ENCODE results near the gene TENT4B.
"Not testable (repeated sequence)": the region's sequence is repeated elsewhere in the genome, so short reads cannot be mapped to it uniquely, and the experiment has no call there.

TENT4B gene
- 44.6 to 112 (median 59.1) reads per million in 9 experiments for total RNA-seq

GRCh38 chr16:50152807-50153595, at the start of gene TENT4B:
TENT4B (plus strand) TSS chr16:50153306; CDS start chr16:50153622, 316 bp downstream.
- no peaks in the 10 kb centered on the region for H3K9me3 Mint-ChIP-seq
- no peaks in the 10 kb centered on the region for H3K27me3 Mint-ChIP-seq
- peak within 1 kb of the TSS; percentile 89 to 98 for H3K27ac Mint-ChIP-seq
- DNase-seq (peak; percentile 86 to 90 (median 87)), ATAC-seq (replicated peaks) (peak; percentile 67)
- H3K4me1 Mint-ChIP-seq (ENCODE audit: low read depth in 2 of 2) = peaks cover 23 to 29% of the 10 kb centered on the region in 2 donors
- H3K4me3 Mint-ChIP-seq = peak within 1 kb of the TSS; percentile 91 to 93
- H3K36me3 Mint-ChIP-seq (ENCODE audit: insufficient read depth) = peaks cover 45% of the 10 kb centered on the region

DNA sequence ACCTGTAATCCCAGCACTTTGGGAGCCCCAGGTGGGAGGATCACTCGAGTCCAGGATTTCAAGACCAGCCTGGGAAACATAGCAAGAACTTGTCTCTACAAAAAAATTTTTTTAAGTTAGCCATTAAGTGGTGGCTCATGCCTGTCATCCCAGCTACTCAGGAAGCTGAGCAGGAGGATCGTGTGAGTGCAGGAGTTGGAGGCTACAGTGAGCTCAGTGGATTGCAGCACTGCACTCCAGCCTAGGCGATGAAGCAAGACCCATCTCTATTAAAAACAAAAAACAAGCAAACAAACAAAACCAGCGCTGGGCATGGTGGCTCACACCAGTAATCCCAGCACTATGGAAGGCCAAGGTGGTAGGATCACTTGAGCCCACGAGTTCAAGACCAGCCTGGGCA, 49.3 kb upstream of the TENT4B start:
- no peak for DNase-seq
- Mint-ChIP-seq H3K4me3 (no peak overlapping the region), H3K9me3 (no peaks in the 10 kb centered on the region), H3K36me3 (ENCODE audit: insufficient read depth) (peaks cover 50% of the 10 kb centered on the region), H3K27ac (no peak overlapping the region), H3K27me3 (no peaks in the 10 kb centered on the region), H3K4me1 (ENCODE audit: low read depth in 2 of 2) (no peaks in the 10 kb centered on the region)
- ATAC-seq (replicated peaks) = no peak

DNA sequence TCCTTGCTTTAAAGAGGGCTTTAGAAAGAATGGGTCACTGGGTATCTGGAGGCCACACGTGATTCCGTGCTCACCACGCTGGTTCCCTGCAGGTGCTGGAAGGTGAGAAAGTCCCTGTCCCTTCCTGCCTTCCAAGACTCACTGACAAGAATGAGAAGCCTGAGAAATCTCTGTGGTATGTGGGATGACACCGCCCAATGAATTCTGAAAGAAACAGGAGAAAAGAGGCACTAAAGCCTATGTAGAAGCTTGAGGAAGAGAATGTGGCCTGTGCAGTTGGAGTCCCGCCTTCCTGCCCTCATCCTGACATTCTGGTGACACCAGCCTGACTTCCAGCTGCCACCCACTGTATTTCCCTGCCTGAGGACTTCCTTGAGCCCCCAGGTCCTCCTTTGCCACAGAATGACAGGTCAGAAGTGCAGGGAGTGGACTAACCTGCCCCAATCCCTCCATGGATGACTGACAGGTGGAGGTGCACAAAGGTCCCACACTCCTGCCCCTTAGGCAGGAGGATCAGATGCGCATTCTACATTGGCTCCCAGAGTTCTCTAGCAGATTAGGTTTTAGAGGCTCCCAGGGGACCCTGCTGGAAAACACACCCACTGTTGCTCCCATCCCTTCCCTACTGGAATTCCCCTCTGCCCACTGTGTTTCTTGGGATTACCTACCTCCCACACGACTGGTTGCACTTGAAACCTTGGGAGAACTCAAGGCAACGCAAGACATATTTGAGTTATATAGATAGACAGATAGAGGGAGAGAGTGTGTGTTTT, 38.6 kb upstream of the TENT4B start:
- ATAC-seq (replicated peaks) (no peak), DNase-seq (no peak)
- Mint-ChIP-seq H3K9me3 (no peaks in the 10 kb centered on the region), H3K4me1 (ENCODE audit: low read depth in 2 of 2) (no peaks in the 10 kb centered on the region), H3K36me3 (ENCODE audit: insufficient read depth) (no peaks in the 10 kb centered on the region), H3K27ac (no peak overlapping the region), H3K4me3 (no peak overlapping the region), H3K27me3 (no peaks in the 10 kb centered on the region)

GRCh38 chr16:50120711-50121110, 32.4 kb upstream of the TENT4B start:
- no peak overlapping the region for H3K4me3 Mint-ChIP-seq
- no peak for ATAC-seq (replicated peaks)
- H3K9me3 Mint-ChIP-seq = no peaks in the 10 kb centered on the region
- no peaks in the 10 kb centered on the region for H3K27me3 Mint-ChIP-seq
- H3K27ac Mint-ChIP-seq = no peak overlapping the region
- no peak for DNase-seq
- H3K36me3 Mint-ChIP-seq (ENCODE audit: insufficient read depth) = no peaks in the 10 kb centered on the region
- peaks cover 0 to 5% of the 10 kb centered on the region in 2 donors for H3K4me1 Mint-ChIP-seq (ENCODE audit: low read depth in 2 of 2)

DNA sequence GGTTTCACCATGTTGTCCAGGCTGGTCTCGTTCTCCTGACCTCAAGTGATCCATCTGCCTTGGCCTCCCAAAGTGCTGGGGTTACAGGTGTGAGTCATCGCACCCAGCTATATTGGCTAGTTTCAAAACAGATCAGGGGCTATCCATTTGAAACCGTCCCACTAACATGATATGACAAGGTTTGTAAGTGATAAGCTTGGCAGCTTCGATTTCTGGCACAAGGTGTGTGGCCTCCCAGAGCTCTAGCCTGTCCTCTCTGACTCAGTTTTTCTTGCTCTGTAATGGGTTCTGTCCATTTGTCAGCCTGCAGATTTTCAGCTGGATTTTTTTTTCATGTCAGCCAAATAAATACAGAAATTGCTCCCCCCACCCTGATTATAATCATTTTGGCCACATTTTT, 31.8 kb upstream of the TENT4B start:
- ATAC-seq (replicated peaks) (no peak), DNase-seq (no peak)
- Mint-ChIP-seq H3K4me1 (ENCODE audit: low read depth in 2 of 2) (peaks cover 0 to 5% of the 10 kb centered on the region in 2 donors), H3K9me3 (no peaks in the 10 kb centered on the region), H3K27me3 (no peaks in the 10 kb centered on the region), H3K27ac (peak overlapping the region in 1 of 2 donors; percentile 11), H3K4me3 (no peak overlapping the region), H3K36me3 (ENCODE audit: insufficient read depth) (no peaks in the 10 kb centered on the region)

DNA sequence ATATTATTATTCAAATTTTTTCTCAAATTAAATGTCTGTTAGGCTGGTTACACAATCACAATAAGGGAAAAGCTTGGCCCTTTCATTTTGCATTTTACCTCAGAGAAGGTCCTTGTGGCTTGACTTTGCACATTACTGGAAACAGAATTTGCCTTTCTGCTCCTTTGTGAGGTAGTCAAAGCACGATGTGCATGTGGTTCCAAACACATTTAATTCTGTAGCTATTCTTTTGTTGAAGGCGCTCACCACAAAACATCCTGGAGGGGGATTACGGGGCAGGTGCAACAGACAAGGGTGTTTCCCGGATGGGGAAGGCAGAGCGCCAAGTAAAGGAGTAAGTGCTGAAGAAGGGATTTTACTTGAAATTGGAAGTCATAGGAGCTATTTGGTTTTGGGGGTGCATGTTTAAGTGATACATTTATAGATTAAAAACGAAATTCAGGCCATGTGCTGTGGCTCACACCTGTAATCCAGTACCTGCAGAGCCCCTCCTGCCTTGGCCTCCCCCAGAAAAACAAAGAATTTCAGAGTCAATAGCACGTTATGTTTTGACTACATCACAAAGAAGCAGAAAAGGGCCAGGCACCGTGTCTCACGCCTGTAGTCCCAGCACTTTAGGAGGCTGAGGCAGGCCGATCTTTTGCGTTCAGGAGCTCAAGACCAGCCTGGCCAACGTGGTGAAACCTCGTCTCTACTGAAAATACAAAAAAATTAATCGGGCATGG, 31.2 kb upstream of the TENT4B start:
- H3K4me3 Mint-ChIP-seq = no peak overlapping the region
- no peaks in the 10 kb centered on the region for H3K9me3 Mint-ChIP-seq
- H3K36me3 Mint-ChIP-seq (ENCODE audit: insufficient read depth) = no peaks in the 10 kb centered on the region
- no peaks in the 10 kb centered on the region for H3K27me3 Mint-ChIP-seq
- peaks cover 0 to 5% of the 10 kb centered on the region in 2 donors for H3K4me1 Mint-ChIP-seq (ENCODE audit: low read depth in 2 of 2)
- ATAC-seq (replicated peaks) (peak; percentile 59), DNase-seq (no peak)
- peak overlapping the region in 1 of 2 donors; percentile 11 for H3K27ac Mint-ChIP-seq

- Mint-ChIP-seq H3K27me3 (no peaks in the 10 kb centered on the region), H3K36me3 (ENCODE audit: insufficient read depth) (no peaks in the 10 kb centered on the region), H3K27ac (no peak overlapping the region), H3K4me3 (no peak overlapping the region), H3K9me3 (no peaks in the 10 kb centered on the region), H3K4me1 (ENCODE audit: low read depth in 2 of 2) (peaks cover 0 to 5% of the 10 kb centered on the region in 2 donors)
- no peak for DNase-seq
- no peak for ATAC-seq (replicated peaks)
Measured at GRCh38 chr16:50123417-50123816, 29.7 kb upstream of the TENT4B start.

- Mint-ChIP-seq H3K27me3 (peaks cover 0 to 7% of the 10 kb centered on the region in 2 donors), H3K9me3 (no peaks in the 10 kb centered on the region), H3K4me3 (no peak overlapping the region), H3K4me1 (ENCODE audit: low read depth in 2 of 2) (peaks cover 0 to 5% of the 10 kb centered on the region in 2 donors), H3K27ac (no peak overlapping the region), H3K36me3 (ENCODE audit: insufficient read depth) (no peaks in the 10 kb centered on the region)
- no peak for ATAC-seq (replicated peaks)
- DNase-seq = no peak
Measured at GRCh38 chr16:50124769-50125168, 28.3 kb upstream of the TENT4B start.

- H3K36me3 Mint-ChIP-seq (ENCODE audit: insufficient read depth) = no peaks in the 10 kb centered on the region
- H3K4me3 Mint-ChIP-seq = no peak overlapping the region
- peaks cover 0 to 7% of the 10 kb centered on the region in 2 donors for H3K27me3 Mint-ChIP-seq
- DNase-seq (no peak), ATAC-seq (replicated peaks) (no peak)
- no peaks in the 10 kb centered on the region for H3K9me3 Mint-ChIP-seq
- no peak overlapping the region for H3K27ac Mint-ChIP-seq
- peaks cover 0 to 5% of the 10 kb centered on the region in 2 donors for H3K4me1 Mint-ChIP-seq (ENCODE audit: low read depth in 2 of 2)
Measured at GRCh38 chr16:50126183-50126582, 26.9 kb upstream of the TENT4B start.

- not testable (repeated sequence) for ATAC-seq (replicated peaks); H3K9me3 Mint-ChIP-seq; H3K4me3 Mint-ChIP-seq; H3K36me3 Mint-ChIP-seq (ENCODE audit: insufficient read depth); DNase-seq; H3K27ac Mint-ChIP-seq; H3K4me1 Mint-ChIP-seq (ENCODE audit: low read depth in 2 of 2)
- peaks cover 0 to 12% of the 10 kb centered on the region in 2 donors for H3K27me3 Mint-ChIP-seq
Measured at GRCh38 chr16:50132571-50132970, 20.5 kb upstream of the TENT4B start.

DNA sequence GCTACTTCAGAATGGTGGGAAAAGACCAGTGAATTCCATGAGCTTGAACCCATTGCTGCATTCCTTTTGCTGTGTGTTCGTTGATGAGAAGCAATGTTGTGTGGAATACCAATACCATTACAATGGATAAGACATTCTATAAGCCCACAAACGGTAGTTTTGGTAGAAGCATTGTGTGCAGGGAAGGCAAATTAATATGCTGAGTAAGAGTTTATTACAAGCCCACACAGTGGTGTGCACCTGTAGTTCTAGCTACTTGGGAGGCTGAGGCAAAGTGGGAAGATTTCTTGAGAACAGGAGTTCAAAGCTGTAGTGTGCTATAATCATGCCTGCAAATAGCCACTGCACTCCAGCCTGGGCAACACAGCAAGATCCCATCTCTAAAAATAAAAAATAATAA, 19.9 kb upstream of the TENT4B start:
- Mint-ChIP-seq H3K4me3 (no peak overlapping the region), H3K27me3 (peaks cover 0 to 12% of the 10 kb centered on the region in 2 donors), H3K36me3 (ENCODE audit: insufficient read depth) (no peaks in the 10 kb centered on the region), H3K4me1 (ENCODE audit: low read depth in 2 of 2) (no peaks in the 10 kb centered on the region), H3K27ac (no peak overlapping the region), H3K9me3 (no peaks in the 10 kb centered on the region)
- ATAC-seq (replicated peaks) = no peak
- no peak for DNase-seq

DNA sequence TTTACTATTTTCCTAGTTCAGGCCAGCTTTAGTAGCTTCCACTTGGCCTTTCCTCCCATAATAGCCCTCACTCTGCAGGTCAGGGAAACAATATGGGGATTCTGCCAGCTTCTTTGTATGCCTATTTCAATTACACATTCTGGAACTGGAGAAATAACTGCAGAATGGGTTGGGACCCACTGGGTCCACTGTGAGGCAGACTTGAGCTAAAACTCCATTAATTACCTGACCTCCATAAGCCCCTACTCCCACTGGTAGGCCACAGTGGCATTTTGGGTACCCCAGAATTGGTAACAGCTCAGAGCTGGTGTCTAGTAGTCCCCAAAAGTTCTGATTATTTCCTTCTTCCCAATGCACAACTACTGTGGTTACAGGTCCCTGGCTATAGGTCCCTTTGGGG, 16.7 kb upstream of the TENT4B start:
- Mint-ChIP-seq H3K9me3 (no peaks in the 10 kb centered on the region), H3K4me3 (no peak overlapping the region), H3K4me1 (ENCODE audit: low read depth in 2 of 2) (no peaks in the 10 kb centered on the region), H3K27ac (no peak overlapping the region), H3K36me3 (ENCODE audit: insufficient read depth) (no peaks in the 10 kb centered on the region), H3K27me3 (peaks cover 0 to 5% of the 10 kb centered on the region in 2 donors)
- DNase-seq (no peak), ATAC-seq (replicated peaks) (peak; percentile 29)

- Mint-ChIP-seq H3K9me3 (no peaks in the 10 kb centered on the region), H3K36me3 (ENCODE audit: insufficient read depth) (no peaks in the 10 kb centered on the region), H3K27me3 (no peaks in the 10 kb centered on the region), H3K4me1 (ENCODE audit: low read depth in 2 of 2) (no peaks in the 10 kb centered on the region), H3K27ac (no peak overlapping the region), H3K4me3 (no peak overlapping the region)
- ATAC-seq (replicated peaks) (no peak), DNase-seq (no peak)
Measured at GRCh38 chr16:50137268-50137667, 15.8 kb upstream of the TENT4B start.
